ENCODE results near the gene DXO. TPM values are rescaled to one million over a fixed set of nuclear protein-coding genes. Genes with fewer than 3 reads are reported as not detected.

Gene DXO
- total and polyA plus RNA-seq, 2 of the 13 experiments (the other 11 are each of a cell fraction or from before 2014, with no cell fraction given) = 18.6 to 26.2 TPM

- BruUV-seq (replicated peaks) = TSS peak; percentile 84
- H4K20me1 ChIP-seq (ENCODE audit: insufficient read depth, low read length) = no peaks in the 10 kb centered on the region
- H3K9me3 ChIP-seq (ENCODE audit: low read length) = no peaks in the 10 kb centered on the region
- H3K9ac ChIP-seq (ENCODE audit: insufficient read depth, low read depth, low read length) = peak overlapping the region; percentile 88
- H3K27me3 ChIP-seq (ENCODE audit: control insufficient read depth in 1 of 2, insufficient read depth in 2 of 2, low read length in 2 of 2) = no peaks in the 10 kb centered on the region; a peak in 1 of 5 replicates
- intact Hi-C loops (cut with micrococcal nuclease; ENCODE audit: unreplicated experiment) = no loop called here
- H3K79me2 ChIP-seq (ENCODE audit: insufficient read depth, low read length) = peaks cover 21% of the 10 kb centered on the region
- 41% methylated on average over 29 of the region's 29 CpGs for WGBS (ENCODE audit: low lambda C conversion rate)
- no peak for DNase-seq (ENCODE audit: low spot score)
- ChIA-PET CTCF (ENCODE audit: low intra/inter-chr PET ratio, low total read pairs) (no interaction called here), POLR2A (interaction anchor here (0.8 to 6.1 kb wide), 15 partner anchors 9 to 319 kb away, joined by 3 to 142 read pairs (median 8); partner anchors contain the start of genes BAG6, C2, CFB and EHMT2)
- peak overlapping the region; percentile 99 for H3K4me2 ChIP-seq (ENCODE audit: low read depth, low read length)
- H3K36me3 ChIP-seq (replicated peaks in 1 of 2; ENCODE audit: control insufficient read depth in 1 of 2, insufficient read depth in 2 of 2, low read length in 2 of 2) = peaks cover 26 to 41% of the 10 kb centered on the region in 2 experiments
- H3K27ac ChIP-seq (ENCODE audit: extremely low read length, insufficient read depth, low read length) = peak overlapping the region; percentile 86
- peak; percentile 8 for FAIRE-seq
- peaks cover 32% of the 10 kb centered on the region for H3K4me1 ChIP-seq (ENCODE audit: insufficient read depth, low read length)
- H2AFZ ChIP-seq (ENCODE audit: low read length) = no peak overlapping the region
- peak overlapping the region; percentile 73 to 94 (median 90) for H3K4me3 ChIP-seq (replicated peaks in 1 of 3; ENCODE audit: insufficient read depth in 1 of 3, low read depth in 2 of 3, low read length in 3 of 3)
- in situ Hi-C loops (cut with HindIII; ENCODE audit: extremely low pct_ligation_motif_present, low pct_unique_long_range_greater_than_20kb) = no loop called here
- peak; percentile 6 for ATAC-seq
- no peak for TF ChIP-seq ISX (CRISPR knock-in tag; conservative IDR thresholded peaks at IDR 0.05)
- TF ChIP-seq ZNF34 (CRISPR knock-in tag; IDR thresholded peaks at IDR 0.05; ENCODE audit: borderline replicate concordance) = no peak
- TF ChIP-seq ARNT2 (CRISPR knock-in tag; IDR thresholded peaks at IDR 0.05; ENCODE audit: low read depth) = no peak
- 0 out of 2 replicates have a peak, but pooled peaks have one; percentile 53 for TF ChIP-seq ZNF784 (CRISPR knock-in tag; IDR thresholded peaks at IDR 0.05; ENCODE audit: borderline replicate concordance)
- TF ChIP-seq ADNP (CRISPR knock-in tag; IDR thresholded peaks at IDR 0.05) = no peak
- TF ChIP-seq DMTF1 (CRISPR knock-in tag; IDR thresholded peaks at IDR 0.05) = 0 out of 2 replicates have a peak, but pooled peaks have one; percentile 9
- no peak for TF ChIP-seq ZNF33A (CRISPR knock-in tag; IDR thresholded peaks at IDR 0.05; ENCODE audit: borderline replicate concordance)
- no peak for TF ChIP-seq ZNF24 (IDR thresholded peaks at IDR 0.05)
- TF ChIP-seq SPEN (CRISPR knock-in tag; IDR thresholded peaks at IDR 0.05; ENCODE audit: low read depth) = no peak; the same call in 1 of the 2 replicates
- no peak for TF ChIP-seq SP5 (CRISPR knock-in tag; IDR thresholded peaks at IDR 0.05; ENCODE audit: borderline replicate concordance, low read depth)
- TF ChIP-seq KLF11 (CRISPR knock-in tag; IDR thresholded peaks at IDR 0.05) = no peak
- 0 out of 2 replicates have a peak, but pooled peaks have one; percentile 7 for TF ChIP-seq ZNF773 (CRISPR knock-in tag; IDR thresholded peaks at IDR 0.05; ENCODE audit: borderline replicate concordance)
- TF ChIP-seq ZNF17 (CRISPR knock-in tag; IDR thresholded peaks at IDR 0.05) = no peak
- no peak for TF ChIP-seq EP300 (IDR thresholded peaks at IDR 0.05; ENCODE audit: low read depth in 2 of 2, low read length in 2 of 2)
- TF ChIP-seq EP300 (CRISPR knock-in tag; IDR thresholded peaks at IDR 0.05; ENCODE audit: borderline replicate concordance) = 0 out of 2 replicates have a peak, but pooled peaks have one; percentile 9
- no peak for TF ChIP-seq NCOR1 (IDR thresholded peaks at IDR 0.05; ENCODE audit: borderline replicate concordance, low read length)
- TF ChIP-seq TGIF2 (CRISPR knock-in tag; IDR thresholded peaks at IDR 0.05) = no peak
- no peak for TF ChIP-seq JUND (CRISPR knock-in tag; IDR thresholded peaks at IDR 0.05)
- TF ChIP-seq AGO2 (optimal IDR thresholded peaks at IDR 0.05; ENCODE audit: low read depth, low read length) = peak; percentile 0
- TF ChIP-seq TBX2 (CRISPR knock-in tag; IDR thresholded peaks at IDR 0.05; ENCODE audit: borderline replicate concordance) = no peak
- no peak for TF ChIP-seq ZMYM2 (CRISPR knock-in tag; IDR thresholded peaks at IDR 0.05)
- 0 out of 2 replicates have a peak, but pooled peaks have one; percentile 81 for TF ChIP-seq CHCHD3 (CRISPR knock-in tag; IDR thresholded peaks at IDR 0.05)
Observed at GRCh38 chr6:31971279-31971992, 502 bp downstream of the DXO start.

Data from HepG2 (cell line).